Cardiac fibroblast (primary cell): ENCODE measurements around the gene TPCN1.

Experiments
- DNase-seq, 2 donors: peaks; one replicate each; pipeline versions ENCODE4 v3.0.0 to v3.0.0-alpha.2; 2010; ENCODE audit warnings: low read depth in 2 of 2
- H3K4me3 ChIP-seq, 2 donors: replicated peaks in 1 of 2; 1 replicate in 1 of 2; 2 replicates in 1 of 2; pipeline ENCODE4 v1.5.1; 2011; ENCODE audit warnings: low read depth in 2 of 2, low read length in 2 of 2, mild to moderate bottlenecking in 2 of 2, moderate library complexity in 1 of 2
- CTCF ChIP-seq: IDR thresholded peaks from one replicate; pipeline ENCODE4 v1.5.1; 2011; ENCODE audit warnings: low read depth, mild to moderate bottlenecking, low read length, inconsistent platforms

Gene TPCN1

GRCh38 chr12:113180333-113180732, 40.9 kb upstream of the TPCN1 start:
- no peak overlapping the region for H3K4me3 ChIP-seq
- no peak for TF ChIP-seq CTCF
- DNase-seq, result no peak

- no peak for TF ChIP-seq CTCF
- H3K4me3 ChIP-seq, result no peak overlapping the region
- DNase-seq, result no peak
Observed at GRCh38 chr12:113181975-113182374, 39.3 kb upstream of the TPCN1 start.

GRCh38 chr12:113183030-113183589, 38.2 kb upstream of the TPCN1 start:
- no peak overlapping the region for H3K4me3 ChIP-seq
- DNase-seq, result no peak

GRCh38 chr12:113184098-113184899, 37.0 kb upstream of the TPCN1 start:
- no peak for DNase-seq

More at GRCh38 chr12:113183030-113183589, 38.2 kb upstream of the TPCN1 start:
- no peak for TF ChIP-seq CTCF

GRCh38 chr12:113184900-113185179, 36.4 kb upstream of the TPCN1 start:
- DNase-seq, result peak; percentile 92 to 94
- no peak for TF ChIP-seq CTCF
- H3K4me3 ChIP-seq, result peak overlapping the region; percentile 75 to 83

More at GRCh38 chr12:113184098-113184899, 37.0 kb upstream of the TPCN1 start:
- peak overlapping the region; percentile 75 to 83 for H3K4me3 ChIP-seq
- no peak for TF ChIP-seq CTCF

- TF ChIP-seq CTCF, result no peak
- H3K4me3 ChIP-seq, result peak within 1 kb of the TSS; percentile 75 to 83
- DNase-seq, result peak; percentile 80 to 83
Observed at GRCh38 chr12:113185180-113186032, 35.9 kb upstream of the TPCN1 start, which contains the start of the genes DDX54 and RITA1. Gene DDX54, minus strand, starts transcription at chr12:113185478. Its CDS starts 27 bp downstream, at chr12:113185451. Gene RITA1, plus strand, starts transcription at chr12:113185721. Its CDS starts 1,026 bp downstream, at chr12:113186747.
